ENCODE data around the gene SLC4A9. TPM values are rescaled to one million over a fixed set of nuclear protein-coding genes. Genes with fewer than 3 reads are reported as not detected.

The SLC4A9 gene
- total RNA-seq, 1 experiment from 2014 or later: not detected

DNA sequence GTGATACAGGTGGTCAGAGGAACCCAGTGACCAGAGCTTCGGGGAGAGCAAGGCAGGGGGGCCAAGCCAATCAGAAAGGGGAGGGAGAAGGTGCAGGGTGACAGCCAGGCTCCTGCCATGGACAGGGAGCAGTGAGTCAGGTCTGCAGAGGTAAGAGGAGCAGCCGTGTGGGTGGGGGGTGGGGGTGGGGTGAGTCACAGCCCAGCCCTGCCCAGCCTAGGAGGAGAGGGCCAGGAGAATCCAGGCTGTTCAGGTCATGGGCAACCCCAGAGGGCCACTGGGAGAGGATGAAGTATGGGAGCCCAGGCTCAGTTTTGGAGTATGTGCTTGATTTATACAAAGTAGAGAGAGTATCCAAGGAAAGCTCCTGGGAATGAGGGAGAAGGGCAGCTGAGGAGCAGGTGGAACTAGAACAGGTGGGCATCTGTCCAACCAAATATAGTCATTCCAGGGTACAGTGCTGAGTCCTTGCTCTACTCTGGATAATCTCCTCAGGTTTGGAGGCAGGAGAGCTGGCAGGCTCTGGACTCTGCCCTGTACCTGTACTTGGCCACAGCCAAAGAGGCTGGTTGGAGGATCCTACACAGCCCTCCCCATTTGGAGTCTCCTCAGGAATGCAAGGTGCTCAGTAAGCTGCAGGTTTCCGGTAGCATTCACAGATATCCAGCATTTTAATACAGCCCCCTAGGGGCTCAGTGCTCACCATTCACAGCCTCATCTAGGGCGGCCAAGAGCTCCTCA is 15.1 kb upstream of the SLC4A9 start:
- Histone ChIP-seq H3K4me1 (replicated peaks) (peaks cover 21% of the 10 kb centered on the region), H3K4me3 (peak overlapping the region; percentile 84; the same call in 1 of the 2 replicates), H3K9me3 (replicated peaks) (no peaks in the 10 kb centered on the region; the same call in 1 of the 2 replicates), H3K27me3 (replicated peaks) (no peaks in the 10 kb centered on the region), H3K27ac (no peak overlapping the region), H3K36me3 (peaks cover 51% of the 10 kb centered on the region)
- DNase-seq (ENCODE audit: low read depth in 1 of 2, low spot score in 2 of 2): no peak

DNA sequence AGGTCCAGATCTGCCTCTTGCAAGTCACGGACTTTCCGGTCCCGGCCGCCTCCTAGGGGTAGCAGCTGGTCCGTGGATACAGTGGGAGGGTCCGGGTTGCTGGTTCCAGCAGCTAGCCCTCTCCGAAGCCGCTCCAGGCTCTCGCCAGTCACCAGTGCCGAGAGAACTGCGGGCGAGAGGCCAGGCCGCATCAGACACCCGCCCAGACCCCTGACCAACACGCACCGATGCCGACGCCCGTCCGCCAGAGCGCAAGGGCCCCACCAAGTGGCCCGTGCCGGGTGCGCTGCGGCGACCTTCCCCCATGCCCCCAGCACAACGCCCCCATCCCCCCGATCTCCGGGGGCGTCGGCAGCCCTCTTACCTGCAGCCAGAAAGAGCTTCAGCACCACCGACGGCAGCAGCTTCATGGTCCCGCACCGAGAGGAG is 14.1 kb upstream of the SLC4A9 start:
- H3K36me3 ChIP-seq: peaks cover 45% of the 10 kb centered on the region
- peak overlapping the region; percentile 84 for H3K4me3 ChIP-seq
- no peaks in the 10 kb centered on the region for H3K27me3 ChIP-seq (replicated peaks)
- peaks cover 21% of the 10 kb centered on the region for H3K4me1 ChIP-seq (replicated peaks)
- H3K27ac ChIP-seq: peak overlapping the region; percentile 10
- peak; percentile 72 to 80 for DNase-seq (ENCODE audit: low read depth in 1 of 2, low spot score in 2 of 2)
- no peaks in the 10 kb centered on the region; the same call in 1 of the 2 replicates for H3K9me3 ChIP-seq (replicated peaks)

DNA sequence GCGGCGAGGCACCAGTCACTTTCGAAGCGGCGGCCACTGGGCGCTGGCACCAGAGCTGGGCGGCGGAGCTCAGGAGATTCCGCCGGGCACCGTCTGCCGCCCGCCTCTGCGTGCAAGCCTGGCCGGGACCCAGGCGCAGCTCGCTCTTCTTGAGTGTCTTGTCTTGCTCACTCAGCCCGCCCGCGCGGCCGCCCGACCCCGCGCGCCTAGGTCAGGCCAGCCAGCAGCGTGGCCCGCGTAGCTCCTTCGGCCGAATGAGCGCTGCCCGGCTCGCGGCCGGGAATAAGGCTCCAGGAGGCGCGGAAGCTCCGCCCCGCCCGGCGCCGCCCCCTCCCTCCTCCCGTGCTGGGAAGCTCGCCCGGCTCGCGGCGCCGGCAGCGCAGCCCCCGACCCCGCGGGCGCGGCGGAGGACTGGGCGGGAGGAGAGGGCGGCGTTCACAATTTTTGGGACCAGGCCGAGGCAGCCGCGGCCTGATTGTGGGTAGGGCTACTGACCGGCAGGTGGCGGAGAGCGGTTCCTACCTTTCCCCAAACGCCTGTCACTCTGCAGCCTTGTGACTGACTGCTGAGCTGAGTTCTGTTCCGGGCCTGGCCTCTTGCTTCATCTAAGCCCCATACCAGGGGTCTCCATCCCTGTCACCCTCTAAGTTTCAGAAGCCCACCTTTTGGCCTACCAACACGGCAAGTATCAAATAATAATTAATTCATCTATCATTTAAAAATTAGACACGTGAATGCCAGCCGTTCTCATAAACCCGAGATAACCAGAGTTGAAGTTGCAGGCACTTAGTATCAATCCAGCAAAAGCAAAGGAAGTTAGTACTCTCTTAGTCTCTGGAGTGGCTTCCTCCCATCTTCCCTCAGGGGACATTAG is 13.4 kb upstream of the SLC4A9 start, which contains the start of gene HBEGF:
Gene HBEGF, minus strand, starts transcription at position 256 of the 874 bp plus-strand sequence. CDS start 275 bp downstream, outside the sequence.
- Histone ChIP-seq H3K4me3 (peak within 1 kb of the TSS; percentile 84), H3K4me1 (replicated peaks) (peaks cover 21% of the 10 kb centered on the region), H3K27ac (peak within 1 kb of the TSS; percentile 10), H3K36me3 (peaks cover 38% of the 10 kb centered on the region), H3K9me3 (replicated peaks) (no peaks in the 10 kb centered on the region; the same call in 1 of the 2 replicates), H3K27me3 (replicated peaks) (no peaks in the 10 kb centered on the region)
- DNase-seq (ENCODE audit: low read depth in 1 of 2, low spot score in 2 of 2): peak; percentile 85 to 89

DNA sequence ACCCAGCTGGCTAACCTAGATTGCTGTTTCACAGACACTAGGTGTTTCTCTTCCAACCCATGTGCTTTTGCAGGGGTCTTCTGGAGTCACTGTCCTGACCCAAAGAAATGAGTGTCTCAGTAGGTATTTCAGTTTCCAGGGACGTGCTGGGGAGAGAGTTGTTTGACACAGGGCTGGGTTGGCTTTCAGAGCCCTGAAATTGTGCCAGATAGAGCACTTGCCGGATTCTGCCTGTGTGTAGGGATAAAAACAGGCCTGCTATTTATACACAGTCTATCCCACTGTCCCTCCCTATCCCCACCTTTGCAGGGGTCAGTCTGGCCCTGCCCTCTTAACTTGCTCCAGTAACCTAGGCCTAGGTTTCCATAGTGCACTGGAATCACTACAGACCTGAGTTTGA is 12.6 kb upstream of the SLC4A9 start:
- no peak overlapping the region for H3K27ac ChIP-seq
- no peak overlapping the region for H3K4me3 ChIP-seq
- H3K36me3 ChIP-seq: peaks cover 31% of the 10 kb centered on the region
- no peaks in the 10 kb centered on the region for H3K27me3 ChIP-seq (replicated peaks)
- no peaks in the 10 kb centered on the region; the same call in 1 of the 2 replicates for H3K9me3 ChIP-seq (replicated peaks)
- no peak for DNase-seq (ENCODE audit: low read depth in 1 of 2, low spot score in 2 of 2)
- peaks cover 21% of the 10 kb centered on the region for H3K4me1 ChIP-seq (replicated peaks)

DNA sequence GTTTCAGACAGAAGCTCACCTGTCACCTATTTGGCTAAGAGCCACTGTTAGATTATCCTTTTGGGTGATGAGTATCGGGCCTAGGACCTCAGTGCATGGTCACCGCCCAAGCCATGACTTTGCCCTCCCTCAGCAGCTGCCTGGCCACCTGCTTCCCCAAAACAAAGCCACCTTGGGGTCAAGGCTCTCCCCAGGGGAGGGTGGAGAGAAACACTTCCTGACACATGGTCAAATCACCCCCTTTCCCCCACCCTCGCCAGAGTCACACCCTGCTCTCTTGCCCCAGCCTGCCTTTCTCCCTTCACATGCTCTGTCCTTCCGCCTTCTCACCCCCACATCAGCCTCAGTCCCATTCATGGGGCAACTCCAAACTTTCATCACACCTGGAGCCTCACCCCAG is 11.9 kb upstream of the SLC4A9 start:
- Histone ChIP-seq H3K4me3 (no peak overlapping the region), H3K36me3 (peaks cover 23% of the 10 kb centered on the region), H3K27me3 (replicated peaks) (no peaks in the 10 kb centered on the region), H3K27ac (no peak overlapping the region), H3K4me1 (replicated peaks) (peaks cover 21% of the 10 kb centered on the region), H3K9me3 (replicated peaks) (no peaks in the 10 kb centered on the region; the same call in 1 of the 2 replicates)
- no peak for DNase-seq (ENCODE audit: low read depth in 1 of 2, low spot score in 2 of 2)

DNA sequence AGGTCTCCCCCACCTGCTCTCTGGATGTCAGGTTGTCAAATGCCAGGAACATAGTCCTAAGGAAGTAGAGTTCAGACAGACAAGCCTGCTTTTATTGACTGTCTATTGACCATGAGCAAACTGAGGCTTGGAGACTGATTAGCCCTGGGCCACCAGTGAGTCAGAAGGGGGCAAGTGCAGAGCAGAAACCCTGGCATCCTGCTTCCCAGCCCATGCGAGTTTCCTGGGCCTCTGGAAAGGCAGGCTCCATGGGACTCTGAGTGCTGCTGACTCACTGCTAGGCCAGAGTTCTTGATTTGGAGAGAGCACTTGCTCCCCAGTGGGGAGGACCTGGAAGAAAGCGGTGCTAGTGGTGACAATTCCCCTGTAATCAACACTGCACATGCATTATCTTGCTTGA is 10.8 kb upstream of the SLC4A9 start:
- Histone ChIP-seq H3K4me1 (replicated peaks) (peaks cover 21% of the 10 kb centered on the region), H3K27me3 (replicated peaks) (no peaks in the 10 kb centered on the region), H3K4me3 (no peak overlapping the region), H3K36me3 (peaks cover 13% of the 10 kb centered on the region), H3K9me3 (replicated peaks) (no peaks in the 10 kb centered on the region; the same call in 1 of the 2 replicates), H3K27ac (no peak overlapping the region)
- no peak for DNase-seq (ENCODE audit: low read depth in 1 of 2, low spot score in 2 of 2)

DNA sequence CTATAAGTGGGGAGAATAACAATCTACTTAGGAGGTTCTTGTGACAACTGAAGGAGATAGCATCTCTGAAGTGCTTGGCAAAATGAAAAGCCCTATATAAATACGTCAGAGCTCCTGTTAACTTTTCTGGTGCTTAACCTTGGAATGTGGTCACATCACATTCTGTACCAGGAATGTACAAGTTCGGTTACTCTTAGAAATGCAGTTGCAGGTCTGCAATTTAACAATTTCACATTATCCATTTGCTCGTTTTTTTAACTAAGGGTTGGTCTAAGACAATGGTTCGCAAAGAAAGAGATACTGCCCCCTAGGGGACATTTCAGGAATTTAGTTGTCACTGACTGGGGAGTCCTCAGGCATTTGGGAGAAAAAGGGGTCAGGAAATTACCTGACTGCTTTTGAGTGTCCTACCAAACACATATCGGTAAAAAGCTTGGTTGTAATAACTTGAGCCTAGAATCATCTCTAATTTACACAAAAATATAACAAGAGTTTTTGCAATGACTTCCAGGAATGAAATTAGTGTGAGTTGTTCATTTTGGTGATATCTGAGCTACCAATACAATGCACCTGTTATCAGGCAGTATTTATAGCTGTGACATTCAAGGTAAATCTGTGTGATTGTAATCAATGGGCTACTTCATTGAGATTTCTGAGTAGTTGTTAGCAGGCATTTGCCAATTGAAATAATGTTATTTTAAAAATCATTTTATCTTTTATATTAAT is 8.2 kb upstream of the SLC4A9 start:
- H3K27ac ChIP-seq: no peak overlapping the region
- no peak overlapping the region for H3K4me3 ChIP-seq
- H3K27me3 ChIP-seq (replicated peaks): no peaks in the 10 kb centered on the region
- H3K4me1 ChIP-seq (replicated peaks): peaks cover 2% of the 10 kb centered on the region; the same call in 1 of the 2 replicates
- H3K9me3 ChIP-seq (replicated peaks): no peaks in the 10 kb centered on the region
- no peaks in the 10 kb centered on the region for H3K36me3 ChIP-seq
- peak; percentile 78 to 83 for DNase-seq (ENCODE audit: low read depth in 1 of 2, low spot score in 2 of 2)

DNA sequence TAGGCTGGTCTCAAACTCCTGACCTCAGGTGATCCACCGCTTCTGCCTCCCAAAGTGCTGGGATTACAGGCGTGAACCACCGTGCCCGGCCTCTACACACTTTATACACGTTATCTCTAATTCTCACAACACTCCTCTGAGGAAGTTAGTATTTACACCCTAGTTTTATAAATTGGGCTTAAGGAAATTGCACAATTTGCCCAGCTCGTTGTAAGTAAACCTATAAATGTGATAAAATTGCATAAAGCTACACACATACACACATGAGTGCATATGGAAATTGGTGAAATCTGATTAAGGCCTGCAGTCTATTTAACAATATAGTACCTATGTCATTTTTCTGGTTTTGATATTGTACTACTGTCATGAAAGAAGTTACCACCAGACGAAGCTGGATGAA is 4.4 kb upstream of the SLC4A9 start:
- no peaks in the 10 kb centered on the region for H3K9me3 ChIP-seq (replicated peaks)
- no peak for DNase-seq (ENCODE audit: low read depth in 1 of 2, low spot score in 2 of 2)
- H3K27ac ChIP-seq: no peak overlapping the region
- no peaks in the 10 kb centered on the region for H3K36me3 ChIP-seq
- H3K27me3 ChIP-seq (replicated peaks): no peaks in the 10 kb centered on the region
- H3K4me1 ChIP-seq (replicated peaks): peaks cover 3% of the 10 kb centered on the region; the same call in 1 of the 2 replicates
- no peak overlapping the region for H3K4me3 ChIP-seq

DNA sequence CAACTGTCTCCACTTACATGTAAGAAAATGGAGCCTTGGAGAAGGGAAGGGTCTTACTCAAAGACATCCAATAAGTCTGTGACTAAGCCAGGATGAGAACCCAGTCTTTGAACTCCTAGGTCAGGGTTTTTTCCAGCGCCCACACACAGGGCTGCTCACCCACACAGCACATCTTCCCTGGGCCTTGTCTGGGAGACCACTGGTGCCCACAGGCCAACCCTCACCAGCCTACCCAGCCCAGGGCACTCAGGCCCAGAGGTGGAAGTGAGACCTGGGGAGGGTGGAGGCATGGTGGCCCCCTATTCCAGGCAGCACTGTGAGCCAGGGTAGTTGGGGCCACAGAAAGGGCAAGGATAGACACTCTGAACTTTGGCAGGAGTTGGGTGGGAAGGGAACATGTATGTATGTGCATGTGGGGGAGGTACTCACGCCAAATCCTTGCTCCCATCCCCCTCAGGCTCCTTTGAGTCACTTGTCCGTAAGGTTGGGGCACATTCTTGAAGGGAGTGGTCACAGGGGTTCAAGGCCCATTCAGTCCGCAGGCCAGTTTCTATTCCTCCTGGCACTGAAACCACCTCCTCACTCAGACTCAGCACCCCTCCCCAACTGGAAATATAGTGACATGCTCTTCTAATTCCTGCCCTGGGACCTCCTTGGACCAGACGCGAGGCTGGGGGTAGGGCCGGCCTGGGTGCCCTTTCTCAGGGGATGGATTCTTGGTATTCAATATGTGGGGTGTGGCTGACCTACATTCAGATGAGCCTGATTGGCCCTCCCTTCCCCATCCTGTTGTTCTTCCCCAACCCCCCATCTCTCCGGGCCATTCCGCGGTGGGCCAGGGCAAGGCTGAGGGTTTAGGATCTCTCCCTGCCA is 2.9 kb upstream of the SLC4A9 start:
- H3K27me3 ChIP-seq (replicated peaks): no peaks in the 10 kb centered on the region
- peaks cover 3% of the 10 kb centered on the region; the same call in 1 of the 2 replicates for H3K4me1 ChIP-seq (replicated peaks)
- DNase-seq (ENCODE audit: low read depth in 1 of 2, low spot score in 2 of 2): no peak
- H3K9me3 ChIP-seq (replicated peaks): no peaks in the 10 kb centered on the region
- H3K4me3 ChIP-seq: no peak overlapping the region
- no peak overlapping the region for H3K27ac ChIP-seq
- no peaks in the 10 kb centered on the region for H3K36me3 ChIP-seq

DNA sequence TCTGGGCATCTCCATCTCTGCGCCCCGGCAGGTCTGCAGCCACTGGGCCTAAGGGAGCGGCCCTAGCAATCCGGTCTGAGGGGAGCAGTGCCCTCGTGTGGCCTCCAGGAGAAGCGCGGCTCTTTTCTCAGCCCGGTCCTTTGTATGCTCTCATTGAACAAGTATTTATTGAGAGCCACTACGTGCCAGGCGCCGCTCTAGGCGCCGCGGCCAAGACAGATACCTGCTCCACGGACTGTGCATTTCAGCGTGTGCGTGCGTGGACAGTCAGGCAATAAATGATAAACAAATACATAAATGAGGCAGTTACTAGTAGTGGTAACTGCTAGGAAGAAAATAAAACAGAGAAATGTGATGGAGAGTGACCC is 2.3 kb upstream of the SLC4A9 start:
- no peaks in the 10 kb centered on the region for H3K9me3 ChIP-seq (replicated peaks)
- peak; percentile 87 to 89 for DNase-seq (ENCODE audit: low read depth in 1 of 2, low spot score in 2 of 2)
- H3K4me1 ChIP-seq (replicated peaks): peaks cover 3% of the 10 kb centered on the region; the same call in 1 of the 2 replicates
- no peaks in the 10 kb centered on the region for H3K36me3 ChIP-seq
- no peak overlapping the region for H3K27ac ChIP-seq
- no peak overlapping the region for H3K4me3 ChIP-seq
- no peaks in the 10 kb centered on the region for H3K27me3 ChIP-seq (replicated peaks)

DNA sequence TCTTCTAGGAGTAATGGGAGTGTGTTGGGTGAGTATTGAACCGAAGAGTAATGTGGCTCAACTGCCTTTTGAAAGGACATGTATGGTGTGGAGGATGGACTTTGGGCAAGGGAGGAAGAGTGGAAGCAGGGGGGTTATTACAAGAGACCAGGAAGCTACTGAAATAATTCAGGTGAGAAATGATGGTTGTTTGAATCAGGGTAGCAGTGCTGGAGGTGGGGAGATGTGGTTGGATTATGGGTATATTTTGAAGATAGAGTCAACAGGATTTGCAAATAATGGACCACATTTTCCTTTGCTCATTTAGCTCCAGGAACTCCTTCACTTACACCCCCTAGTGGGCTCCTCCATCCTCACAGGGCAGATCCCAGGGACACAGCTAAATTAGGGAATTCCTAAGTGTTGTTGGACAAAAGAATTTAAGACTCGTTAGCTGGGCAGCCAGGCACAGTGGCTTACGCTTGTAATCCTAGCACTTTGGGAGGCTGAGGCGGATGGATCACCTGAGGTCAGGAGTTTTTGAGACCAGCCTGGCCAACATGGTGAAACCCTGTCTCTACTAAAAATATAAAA is 1.2 kb upstream of the SLC4A9 start:
- peak in 1 of 2 experiments; percentile 41 for DNase-seq (ENCODE audit: low read depth in 1 of 2, low spot score in 2 of 2)
- Histone ChIP-seq H3K4me1 (replicated peaks) (peaks cover 6% of the 10 kb centered on the region), H3K9me3 (replicated peaks) (no peaks in the 10 kb centered on the region), H3K4me3 (no peak overlapping the region), H3K36me3 (no peaks in the 10 kb centered on the region), H3K27ac (no peak overlapping the region), H3K27me3 (replicated peaks) (no peaks in the 10 kb centered on the region)

DNA sequence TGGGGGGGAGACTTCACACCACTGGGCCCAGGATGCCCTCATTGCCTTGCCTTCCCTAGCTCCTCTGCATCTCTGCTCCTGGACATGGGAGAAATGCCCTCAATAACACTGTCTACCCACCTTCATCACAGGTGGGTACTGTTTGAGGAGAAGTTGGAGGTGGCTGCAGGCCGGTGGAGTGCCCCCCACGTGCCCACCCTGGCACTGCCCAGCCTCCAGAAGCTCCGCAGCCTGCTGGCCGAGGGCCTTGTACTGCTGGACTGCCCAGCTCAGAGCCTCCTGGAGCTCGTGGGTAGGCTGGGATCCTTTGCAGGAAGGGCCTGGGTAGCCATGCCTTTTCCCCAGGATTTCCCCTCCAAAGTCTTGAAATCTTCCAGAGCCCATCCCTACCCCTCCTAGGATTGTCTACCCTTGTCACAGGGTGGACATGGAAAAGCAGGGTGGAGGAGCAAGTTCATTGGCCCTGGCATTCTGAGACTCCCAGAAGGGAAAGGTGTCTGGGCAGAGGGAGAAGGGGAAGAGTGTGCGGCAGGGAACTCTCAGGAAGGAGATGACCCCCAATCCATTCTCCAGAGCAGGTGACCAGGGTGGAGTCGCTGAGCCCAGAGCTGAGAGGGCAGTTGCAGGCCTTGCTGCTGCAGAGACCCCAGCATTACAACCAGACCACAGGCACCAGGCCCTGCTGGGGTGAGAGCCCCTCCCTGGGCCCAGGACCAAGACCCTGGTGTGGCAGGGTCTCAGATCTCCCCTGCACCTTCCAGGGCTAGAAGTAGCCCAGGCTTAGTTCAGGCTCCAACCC is 886 bp downstream of the SLC4A9 start:
- Histone ChIP-seq H3K27me3 (replicated peaks) (no peaks in the 10 kb centered on the region), H3K4me3 (no peak overlapping the region), H3K4me1 (replicated peaks) (peaks cover 6% of the 10 kb centered on the region), H3K9me3 (replicated peaks) (no peaks in the 10 kb centered on the region), H3K36me3 (no peaks in the 10 kb centered on the region), H3K27ac (no peak overlapping the region)
- DNase-seq (ENCODE audit: low read depth in 1 of 2, low spot score in 2 of 2): no peak
